Right lobe of liver (tissue), 6 donors: ENCODE data around the gene NCOA3. TPM values are rescaled to one million over a fixed set of nuclear protein-coding genes. Genes with fewer than 3 reads are reported as not detected.
A peak's percentile ranks its signal among the peaks of the same experiment; 100 is the strongest.

ENCODE experiments used
- ATAC-seq, 4 donors: fragments of 200-7000 bp; cut with Tn5 transposase; one replicate each; pipeline ENCODE4 v1.9.1; 2020; ENCODE audit warnings: mild to moderate bottlenecking in 4 of 4, moderate library complexity in 4 of 4
- DNase-seq, 3 donors: peaks; one replicate each; pipeline ENCODE4 v3.0.0-alpha.2; 2020
- H3K27ac ChIP-seq, 3 donors: fragments of 200-600 bp; one replicate each; pipeline ENCODE4 v1.8.0; 2022
- H3K27me3 ChIP-seq, 2 donors: fragments of 200-600 bp; one replicate each; pipeline ENCODE4 v1.8.0; 2022
- H3K36me3 ChIP-seq, 4 donors: fragments of 200-600 bp; sonication (generic) in 1 of 4; one replicate each; pipeline versions ENCODE4 v1.5.1 to v1.8.0; 2017 to 2022; ENCODE audit warnings: control low read depth in 1 of 4
- H3K4me1 ChIP-seq, 4 donors: fragments of 200-600 bp; sonication (generic) in 1 of 4; one replicate each; pipeline versions ENCODE4 v1.5.1 to v1.8.0; 2017 to 2022; ENCODE audit warnings: control low read depth in 1 of 4
- H3K4me3 ChIP-seq, 3 donors: fragments of 200-600 bp; one replicate each; pipeline ENCODE4 v1.8.0; 2022
- H3K9me3 ChIP-seq, 4 donors: fragments of 200-600 bp; sonication (generic) in 1 of 4; one replicate each; pipeline versions ENCODE4 v1.5.1 to v1.8.0; 2017 to 2022; ENCODE audit warnings: control low read depth in 1 of 4
- CTCF ChIP-seq, 4 donors: fragments of 200-600 bp in 3 of 4; fragments of 450-650 bp in 1 of 4; IDR thresholded peaks; one replicate each; pipeline versions ENCODE4 v1.5.1 to v1.8.0; 2016 to 2022; ENCODE audit warnings: antibody characterized with exemption in 4 of 4, mild to moderate bottlenecking in 2 of 4
- POLR2A ChIP-seq: fragments of 450-650 bp; IDR thresholded peaks from one replicate; pipeline ENCODE4 v1.6.1; 2017; ENCODE audit warnings: antibody characterized with exemption, mild to moderate bottlenecking
- WGBS: methylation state at CpG from one replicate; pipeline ENCODE4 v1.1.6; 2018; ENCODE audit warnings: low coverage, low lambda C conversion rate; ENCODE audit not compliant: insufficient coverage; ENCODE audit errors: missing lambda C conversion rate; 5-methylcytosine and 5-hydroxymethylcytosine counted together
- intact Hi-C, 2 donors: fragments of 100-400 bp; cut with DNase I; formaldehyde crosslinking; loops; one replicate each; pipeline versions ENCODE4 v1.11.2 to v1.14.1; 2022
- total RNA-seq, 6 experiments: library from RNA; depleted of rRNA in 2 of 6; stranded (reverse); fragments of >200 nt in 2 of 6; fragmentation: NEBNext Ultra II Directional in 3 of 6; extraction: Animal tissue kit (Norgen Biotek cat#: 25700) in 3 of 6; gene quantifications; one replicate each; pipeline versions ENCODE4 v1.1.0 to v1.2.4, GENCODE V29; 2016 to 2023
- donor health status: DM: no; HTN: yes; CAD: no.
- donor health status: DM: no; HTN: no; CAD: no.
- donor health status: DM: no; HTN: no; CAD: no.
- donor health status: DM: no; HTN: yes; CAD: no.
- donor health status: DM: no; HTN: yes; CAD: no.

NCOA3 gene
- total RNA-seq, 6 experiments from 2014 or later, result 11.2 to 15.1 (median 13.8) TPM

- Histone ChIP-seq H3K9me3 (no peaks in the 10 kb centered on the region), H3K4me3 (no peak overlapping the region), H3K27me3 (no peaks in the 10 kb centered on the region), H3K27ac (no peak overlapping the region), H3K36me3 (no peaks in the 10 kb centered on the region), H3K4me1 (no peaks in the 10 kb centered on the region)
- peak in 2 of 3 donors; percentile 36 to 62 for DNase-seq
- 53% methylated on average over 5 of the region's 22 CpGs for WGBS
- intact Hi-C loops, result no loop called here
- ATAC-seq, result peak; percentile 56 to 69 (median 66)
- TF ChIP-seq CTCF (IDR thresholded peaks at IDR 0.05), result no peak
- no peak for TF ChIP-seq POLR2A
These were observed 180.5 kb downstream of the NCOA3 start for GRCh38 chr20:47682028-47682783.

DNA sequence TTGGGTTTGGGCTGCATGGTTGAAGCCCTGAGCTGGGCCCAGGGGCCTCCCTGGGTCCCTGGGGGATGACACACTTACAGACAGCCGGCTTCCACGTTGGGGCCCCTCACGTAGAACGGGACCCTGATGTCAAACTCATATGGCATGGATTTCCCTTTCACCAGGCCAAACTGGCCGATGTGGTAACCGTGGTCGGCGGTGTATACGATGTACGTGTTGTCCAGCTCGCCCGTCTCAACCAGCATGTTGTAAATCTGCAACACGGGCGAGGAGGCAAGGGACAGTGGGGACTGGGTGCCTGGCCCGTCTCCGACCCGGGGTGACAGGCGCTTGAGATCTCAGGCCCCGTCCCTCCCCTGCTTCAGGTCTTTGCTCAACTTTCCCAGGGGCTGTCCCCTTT, 181.2 kb downstream of the NCOA3 start:
- DNase-seq (no peak), ATAC-seq (no peak)
- no CpG with 5 or more reads among the region's 19 CpGs for WGBS
- intact Hi-C loops, result no loop called here
- H3K9me3 ChIP-seq, result no peaks in the 10 kb centered on the region
- H3K4me3 ChIP-seq, result no peak overlapping the region
- no peak overlapping the region for H3K27ac ChIP-seq
- peaks cover 0 to 1% (median 0%) of the 10 kb centered on the region in 4 donors for H3K36me3 ChIP-seq
- TF ChIP-seq POLR2A (no peak), CTCF (IDR thresholded peaks at IDR 0.05) (no peak)
- H3K27me3 ChIP-seq, result no peaks in the 10 kb centered on the region
- H3K4me1 ChIP-seq, result no peaks in the 10 kb centered on the region

- H3K27me3 ChIP-seq, result no peaks in the 10 kb centered on the region
- ATAC-seq (no peak), DNase-seq (no peak)
- no peak overlapping the region for H3K4me3 ChIP-seq
- no peak overlapping the region for H3K27ac ChIP-seq
- H3K9me3 ChIP-seq, result no peaks in the 10 kb centered on the region
- H3K4me1 ChIP-seq, result no peaks in the 10 kb centered on the region
- intact Hi-C loops, result no loop called here
- H3K36me3 ChIP-seq, result peaks cover 0 to 2% (median 0%) of the 10 kb centered on the region in 4 donors
- TF ChIP-seq CTCF (IDR thresholded peaks at IDR 0.05), result no peak
- no peak for TF ChIP-seq POLR2A
- 73% methylated on average over 14 of the region's 26 CpGs for WGBS
These were observed 182.8 kb downstream of the NCOA3 start for GRCh38 chr20:47684306-47685080.

GRCh38 chr20:47686545-47686944, 184.9 kb downstream of the NCOA3 start:
- no peaks in the 10 kb centered on the region for H3K27me3 ChIP-seq
- TF ChIP-seq POLR2A (no peak), CTCF (IDR thresholded peaks at IDR 0.05) (no peak)
- DNase-seq (no peak), ATAC-seq (no peak)
- H3K4me3 ChIP-seq, result no peak overlapping the region
- intact Hi-C loops, result no loop called here
- no CpG with 5 or more reads among the region's 14 CpGs for WGBS
- peaks cover 0 to 5% (median 2%) of the 10 kb centered on the region in 4 donors for H3K9me3 ChIP-seq
- H3K36me3 ChIP-seq, result peaks cover 0 to 2% (median 0%) of the 10 kb centered on the region in 4 donors
- H3K27ac ChIP-seq, result no peak overlapping the region
- H3K4me1 ChIP-seq, result no peaks in the 10 kb centered on the region
